ENCODE results near the gene ANKRD34A.

ANKRD34A gene

DNA sequence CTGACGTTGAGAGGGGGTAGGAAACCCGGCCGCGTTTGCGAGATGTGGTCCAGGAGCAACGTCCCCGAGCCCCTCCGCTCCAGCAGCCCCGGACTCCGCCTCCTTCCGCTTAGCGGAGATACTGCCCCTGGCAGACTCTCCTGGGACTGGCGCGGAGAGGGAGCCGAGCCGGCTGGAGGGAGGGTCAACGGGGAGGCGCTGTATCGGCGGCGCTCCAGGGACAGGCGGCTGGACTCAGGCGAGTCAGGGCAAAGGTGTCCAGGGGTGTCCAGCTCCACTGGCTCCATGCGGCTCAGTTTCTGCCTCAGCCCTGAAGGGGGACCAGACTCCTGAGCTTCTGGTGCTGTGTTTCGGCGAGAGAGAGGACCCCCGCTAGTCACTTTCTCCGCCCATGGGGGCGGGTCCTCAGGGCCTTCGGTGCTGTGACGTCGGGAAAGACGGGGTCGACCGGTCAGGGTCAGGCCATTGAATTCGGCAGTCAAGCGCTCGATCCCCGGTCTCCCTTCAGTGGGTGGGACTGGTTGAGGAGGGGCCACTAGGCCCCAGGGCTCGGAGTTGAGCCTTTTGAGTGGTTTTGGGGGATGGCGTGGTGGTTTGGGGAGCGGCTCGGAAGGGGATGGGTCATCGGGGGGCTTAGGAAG is 3.8 kb downstream of the ANKRD34A start:
- peak overlapping the region; percentile 77 for H3K27ac ChIP-seq

DNA sequence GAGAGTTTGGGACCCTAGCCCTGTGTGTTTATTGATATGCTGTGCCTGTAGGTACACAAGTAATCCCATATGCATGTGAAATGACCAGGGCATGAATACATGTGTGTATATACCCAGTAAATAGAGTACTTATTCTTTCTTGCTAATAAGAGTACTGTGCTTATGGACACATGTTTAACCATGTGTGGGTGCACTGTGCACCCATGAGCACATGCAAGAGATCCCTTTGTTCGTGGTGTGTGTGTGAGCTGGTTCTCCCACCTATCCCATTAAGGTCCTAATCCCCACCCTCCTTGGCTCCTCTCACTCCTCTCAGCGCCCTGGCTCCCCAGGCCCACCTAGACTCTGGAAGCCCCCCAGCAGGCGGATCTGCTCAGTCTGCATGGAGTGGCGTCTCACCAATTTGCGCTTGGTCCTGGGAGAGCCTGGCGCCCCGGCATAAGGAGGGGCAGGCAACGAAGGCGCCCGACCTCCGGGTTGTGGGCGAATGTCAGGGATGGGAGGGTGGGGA is 4.4 kb downstream of the ANKRD34A start:
- no peak overlapping the region for H3K4me2 ChIP-seq (ENCODE audit: low read length)
- peaks cover 3% of the 10 kb centered on the region for H3K79me2 ChIP-seq
- TF ChIP-seq, protein P1, sequence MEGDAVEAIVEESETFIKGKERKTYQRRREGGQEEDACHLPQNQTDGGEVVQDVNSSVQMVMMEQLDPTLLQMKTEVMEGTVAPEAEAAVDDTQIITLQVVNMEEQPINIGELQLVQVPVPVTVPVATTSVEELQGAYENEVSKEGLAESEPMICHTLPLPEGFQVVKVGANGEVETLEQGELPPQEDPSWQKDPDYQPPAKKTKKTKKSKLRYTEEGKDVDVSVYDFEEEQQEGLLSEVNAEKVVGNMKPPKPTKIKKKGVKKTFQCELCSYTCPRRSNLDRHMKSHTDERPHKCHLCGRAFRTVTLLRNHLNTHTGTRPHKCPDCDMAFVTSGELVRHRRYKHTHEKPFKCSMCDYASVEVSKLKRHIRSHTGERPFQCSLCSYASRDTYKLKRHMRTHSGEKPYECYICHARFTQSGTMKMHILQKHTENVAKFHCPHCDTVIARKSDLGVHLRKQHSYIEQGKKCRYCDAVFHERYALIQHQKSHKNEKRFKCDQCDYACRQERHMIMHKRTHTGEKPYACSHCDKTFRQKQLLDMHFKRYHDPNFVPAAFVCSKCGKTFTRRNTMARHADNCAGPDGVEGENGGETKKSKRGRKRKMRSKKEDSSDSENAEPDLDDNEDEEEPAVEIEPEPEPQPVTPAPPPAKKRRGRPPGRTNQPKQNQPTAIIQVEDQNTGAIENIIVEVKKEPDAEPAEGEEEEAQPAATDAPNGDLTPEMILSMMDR (IDR thresholded peaks at IDR 0.05), result no peak
- H3K4me1 ChIP-seq, result peaks cover 10% of the 10 kb centered on the region
- H3K4me3 ChIP-seq (ENCODE audit: low read depth, low read length), result peak overlapping the region; percentile 78
- no peak overlapping the region for H3K9ac ChIP-seq
- H3K27ac ChIP-seq, result no peak overlapping the region
- no peaks in the 10 kb centered on the region for H3K9me3 ChIP-seq (ENCODE audit: control insufficient read depth, low read length)
- no peaks in the 10 kb centered on the region for H3K36me3 ChIP-seq (ENCODE audit: control insufficient read depth, insufficient read depth, low read length)
- H2AFZ ChIP-seq, result peak overlapping the region; percentile 83
- H3K27me3 ChIP-seq (ENCODE audit: control insufficient read depth, insufficient read depth, low read length), result no peaks in the 10 kb centered on the region

More for the DNA sequence above, 3.8 kb downstream of the ANKRD34A start:
- Histone ChIP-seq H3K9me3 (ENCODE audit: control insufficient read depth, low read length) (no peaks in the 10 kb centered on the region), H2AFZ (peak overlapping the region; percentile 83), H3K9ac (peak overlapping the region; percentile 37), H3K4me1 (peaks cover 10% of the 10 kb centered on the region), H3K4me2 (ENCODE audit: low read length) (peak overlapping the region; percentile 94), H3K36me3 (ENCODE audit: control insufficient read depth, insufficient read depth, low read length) (no peaks in the 10 kb centered on the region), H3K27me3 (ENCODE audit: control insufficient read depth, insufficient read depth, low read length) (no peaks in the 10 kb centered on the region), H3K79me2 (peaks cover 3% of the 10 kb centered on the region), H3K4me3 (ENCODE audit: low read depth, low read length) (peak overlapping the region; percentile 78)
- TF ChIP-seq, protein P1 (IDR thresholded peaks at IDR 0.05), result no peak

GRCh38 chr1:145959333-145959732 is 5.0 kb downstream of the ANKRD34A start:
- Histone ChIP-seq H3K9ac (no peak overlapping the region), H3K27me3 (ENCODE audit: control insufficient read depth, insufficient read depth, low read length) (no peaks in the 10 kb centered on the region), H3K9me3 (ENCODE audit: control insufficient read depth, low read length) (no peaks in the 10 kb centered on the region), H2AFZ (no peak overlapping the region), H3K27ac (no peak overlapping the region), H3K4me3 (ENCODE audit: low read depth, low read length) (no peak overlapping the region), H3K4me1 (peaks cover 10% of the 10 kb centered on the region), H3K4me2 (ENCODE audit: low read length) (no peak overlapping the region), H3K36me3 (ENCODE audit: control insufficient read depth, insufficient read depth, low read length) (no peaks in the 10 kb centered on the region), H3K79me2 (peaks cover 3% of the 10 kb centered on the region)
- TF ChIP-seq, protein P1 (IDR thresholded peaks at IDR 0.05), result no peak

GRCh38 chr1:145958734-145959133 is 5.6 kb downstream of the ANKRD34A start:
- Histone ChIP-seq H2AFZ (no peak overlapping the region), H3K27ac (no peak overlapping the region), H3K4me1 (peaks cover 10% of the 10 kb centered on the region), H3K79me2 (peaks cover 3% of the 10 kb centered on the region), H3K9me3 (ENCODE audit: control insufficient read depth, low read length) (no peaks in the 10 kb centered on the region), H3K27me3 (ENCODE audit: control insufficient read depth, insufficient read depth, low read length) (no peaks in the 10 kb centered on the region), H3K36me3 (ENCODE audit: control insufficient read depth, insufficient read depth, low read length) (no peaks in the 10 kb centered on the region), H3K9ac (no peak overlapping the region), H3K4me3 (ENCODE audit: low read depth, low read length) (no peak overlapping the region), H3K4me2 (ENCODE audit: low read length) (no peak overlapping the region)
- TF ChIP-seq, protein P1 (IDR thresholded peaks at IDR 0.05), result no peak
